ENCODE measurements around the gene C19orf73.
"Not testable (repeated sequence)": the region's sequence is repeated elsewhere in the genome, so short reads cannot be mapped to it uniquely, and the experiment has no call there.

DNA sequence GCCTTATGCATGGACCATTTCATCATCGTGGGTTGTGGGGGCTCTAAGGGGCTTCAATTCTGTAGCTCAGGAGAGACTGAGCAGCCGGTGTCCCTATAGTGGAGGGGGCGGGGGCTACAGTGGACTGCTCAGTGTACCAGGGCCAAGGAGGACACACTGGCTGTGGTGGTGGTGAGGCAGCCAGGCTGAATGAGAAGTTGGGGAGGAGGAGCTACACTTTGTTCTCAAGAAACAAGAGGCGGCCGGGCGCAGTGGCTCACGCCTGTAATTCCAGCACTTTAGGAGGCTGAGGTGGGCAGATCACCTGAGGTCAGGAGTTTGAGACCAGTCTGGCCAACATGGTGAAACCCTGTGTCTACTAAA is 27.4 kb upstream of the C19orf73 start:
- TF ChIP-seq JUND (IDR thresholded peaks at IDR 0.05); FOXA2 (IDR thresholded peaks at IDR 0.05); GABPA (IDR thresholded peaks at IDR 0.05 in 1 of 2, conservative IDR thresholded peaks at IDR 0.05 in 1 of 2); EGR1 (IDR thresholded peaks at IDR 0.05; ENCODE audit: low read depth in 2 of 2); FOXA1 (IDR thresholded peaks at IDR 0.05); TAF1 (conservative IDR thresholded peaks at IDR 0.05); RAD21 (IDR thresholded peaks at IDR 0.05); SP1 (IDR thresholded peaks at IDR 0.05): not testable (repeated sequence)
- TF ChIP-seq, protein P1, sequence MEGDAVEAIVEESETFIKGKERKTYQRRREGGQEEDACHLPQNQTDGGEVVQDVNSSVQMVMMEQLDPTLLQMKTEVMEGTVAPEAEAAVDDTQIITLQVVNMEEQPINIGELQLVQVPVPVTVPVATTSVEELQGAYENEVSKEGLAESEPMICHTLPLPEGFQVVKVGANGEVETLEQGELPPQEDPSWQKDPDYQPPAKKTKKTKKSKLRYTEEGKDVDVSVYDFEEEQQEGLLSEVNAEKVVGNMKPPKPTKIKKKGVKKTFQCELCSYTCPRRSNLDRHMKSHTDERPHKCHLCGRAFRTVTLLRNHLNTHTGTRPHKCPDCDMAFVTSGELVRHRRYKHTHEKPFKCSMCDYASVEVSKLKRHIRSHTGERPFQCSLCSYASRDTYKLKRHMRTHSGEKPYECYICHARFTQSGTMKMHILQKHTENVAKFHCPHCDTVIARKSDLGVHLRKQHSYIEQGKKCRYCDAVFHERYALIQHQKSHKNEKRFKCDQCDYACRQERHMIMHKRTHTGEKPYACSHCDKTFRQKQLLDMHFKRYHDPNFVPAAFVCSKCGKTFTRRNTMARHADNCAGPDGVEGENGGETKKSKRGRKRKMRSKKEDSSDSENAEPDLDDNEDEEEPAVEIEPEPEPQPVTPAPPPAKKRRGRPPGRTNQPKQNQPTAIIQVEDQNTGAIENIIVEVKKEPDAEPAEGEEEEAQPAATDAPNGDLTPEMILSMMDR (IDR thresholded peaks at IDR 0.05; ENCODE audit: low read depth, low read length, missing input control), result not testable (repeated sequence)
- TF ChIP-seq, protein P2, sequence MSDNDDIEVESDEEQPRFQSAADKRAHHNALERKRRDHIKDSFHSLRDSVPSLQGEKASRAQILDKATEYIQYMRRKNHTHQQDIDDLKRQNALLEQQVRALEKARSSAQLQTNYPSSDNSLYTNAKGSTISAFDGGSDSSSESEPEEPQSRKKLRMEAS (IDR thresholded peaks at IDR 0.05), result not testable (repeated sequence)
- TF ChIP-seq, protein P3, sequence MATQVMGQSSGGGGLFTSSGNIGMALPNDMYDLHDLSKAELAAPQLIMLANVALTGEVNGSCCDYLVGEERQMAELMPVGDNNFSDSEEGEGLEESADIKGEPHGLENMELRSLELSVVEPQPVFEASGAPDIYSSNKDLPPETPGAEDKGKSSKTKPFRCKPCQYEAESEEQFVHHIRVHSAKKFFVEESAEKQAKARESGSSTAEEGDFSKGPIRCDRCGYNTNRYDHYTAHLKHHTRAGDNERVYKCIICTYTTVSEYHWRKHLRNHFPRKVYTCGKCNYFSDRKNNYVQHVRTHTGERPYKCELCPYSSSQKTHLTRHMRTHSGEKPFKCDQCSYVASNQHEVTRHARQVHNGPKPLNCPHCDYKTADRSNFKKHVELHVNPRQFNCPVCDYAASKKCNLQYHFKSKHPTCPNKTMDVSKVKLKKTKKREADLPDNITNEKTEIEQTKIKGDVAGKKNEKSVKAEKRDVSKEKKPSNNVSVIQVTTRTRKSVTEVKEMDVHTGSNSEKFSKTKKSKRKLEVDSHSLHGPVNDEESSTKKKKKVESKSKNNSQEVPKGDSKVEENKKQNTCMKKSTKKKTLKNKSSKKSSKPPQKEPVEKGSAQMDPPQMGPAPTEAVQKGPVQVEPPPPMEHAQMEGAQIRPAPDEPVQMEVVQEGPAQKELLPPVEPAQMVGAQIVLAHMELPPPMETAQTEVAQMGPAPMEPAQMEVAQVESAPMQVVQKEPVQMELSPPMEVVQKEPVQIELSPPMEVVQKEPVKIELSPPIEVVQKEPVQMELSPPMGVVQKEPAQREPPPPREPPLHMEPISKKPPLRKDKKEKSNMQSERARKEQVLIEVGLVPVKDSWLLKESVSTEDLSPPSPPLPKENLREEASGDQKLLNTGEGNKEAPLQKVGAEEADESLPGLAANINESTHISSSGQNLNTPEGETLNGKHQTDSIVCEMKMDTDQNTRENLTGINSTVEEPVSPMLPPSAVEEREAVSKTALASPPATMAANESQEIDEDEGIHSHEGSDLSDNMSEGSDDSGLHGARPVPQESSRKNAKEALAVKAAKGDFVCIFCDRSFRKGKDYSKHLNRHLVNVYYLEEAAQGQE (IDR thresholded peaks at IDR 0.05), result not testable (repeated sequence)
- TF ChIP-seq, protein P4, sequence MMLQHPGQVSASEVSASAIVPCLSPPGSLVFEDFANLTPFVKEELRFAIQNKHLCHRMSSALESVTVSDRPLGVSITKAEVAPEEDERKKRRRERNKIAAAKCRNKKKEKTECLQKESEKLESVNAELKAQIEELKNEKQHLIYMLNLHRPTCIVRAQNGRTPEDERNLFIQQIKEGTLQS (IDR thresholded peaks at IDR 0.05), result not testable (repeated sequence)
